Thyroid gland (tissue), 4 donors: ENCODE measurements around the gene LILRA6.
"Not testable (repeated sequence)": the region's sequence is repeated elsewhere in the genome, so short reads cannot be mapped to it uniquely, and the experiment has no call there.

Experiments
- CTCF ChIP-seq, 6 experiments: fragments of 200-600 bp in 3 of 6; fragments of 450-650 bp in 3 of 6; sonication (generic) in 3 of 6; IDR thresholded peaks; one replicate each; pipeline ENCODE4 v1.5.1; 2016 to 2019; ENCODE audit warnings: antibody characterized with exemption in 6 of 6, mild to moderate bottlenecking in 2 of 6, inconsistent platforms in 1 of 6, moderate library complexity in 1 of 6
- POLR2A ChIP-seq, 2 donors: fragments of 450-650 bp; IDR thresholded peaks; one replicate each; pipeline ENCODE4 v1.6.1; 2017; ENCODE audit warnings: antibody characterized with exemption in 2 of 2, mild to moderate bottlenecking in 2 of 2, moderate library complexity in 1 of 2

GRCh38 chr19:54280025-54280424 lies 37.4 kb upstream of the LILRA6 start:
- not testable (repeated sequence) for TF ChIP-seq CTCF, POLR2A (IDR thresholded peaks at IDR 0.05)
